Breast epithelium (tissue), 3 donors: ENCODE data around the gene POLDIP2.

Experiments used
- POLR2A ChIP-seq: fragments of 450-650 bp; IDR thresholded peaks from one replicate; pipeline ENCODE4 v1.6.1; 2016; ENCODE audit warnings: antibody characterized with exemption, mild to moderate bottlenecking, moderate library complexity
- POLR2AphosphoS5 ChIP-seq, 3 donors: sonication (generic); formaldehyde crosslinking; IDR thresholded peaks; one replicate each; pipeline ENCODE4 v1.6.1; 2017; ENCODE audit warnings: antibody characterized with exemption in 3 of 3
- TF ChIP-seq, protein P1 (sequence below), 3 donors: fragments of 450-650 bp; IDR thresholded peaks; one replicate each; pipeline ENCODE4 v1.5.1; 2016 to 2017; ENCODE audit warnings: antibody characterized with exemption in 3 of 3, mild to moderate bottlenecking in 3 of 3, moderate library complexity in 3 of 3

- TF ChIP-seq POLR2A (no peak), POLR2AphosphoS5 (IDR thresholded peaks at IDR 0.05) (no peak)
- TF ChIP-seq, protein P1, sequence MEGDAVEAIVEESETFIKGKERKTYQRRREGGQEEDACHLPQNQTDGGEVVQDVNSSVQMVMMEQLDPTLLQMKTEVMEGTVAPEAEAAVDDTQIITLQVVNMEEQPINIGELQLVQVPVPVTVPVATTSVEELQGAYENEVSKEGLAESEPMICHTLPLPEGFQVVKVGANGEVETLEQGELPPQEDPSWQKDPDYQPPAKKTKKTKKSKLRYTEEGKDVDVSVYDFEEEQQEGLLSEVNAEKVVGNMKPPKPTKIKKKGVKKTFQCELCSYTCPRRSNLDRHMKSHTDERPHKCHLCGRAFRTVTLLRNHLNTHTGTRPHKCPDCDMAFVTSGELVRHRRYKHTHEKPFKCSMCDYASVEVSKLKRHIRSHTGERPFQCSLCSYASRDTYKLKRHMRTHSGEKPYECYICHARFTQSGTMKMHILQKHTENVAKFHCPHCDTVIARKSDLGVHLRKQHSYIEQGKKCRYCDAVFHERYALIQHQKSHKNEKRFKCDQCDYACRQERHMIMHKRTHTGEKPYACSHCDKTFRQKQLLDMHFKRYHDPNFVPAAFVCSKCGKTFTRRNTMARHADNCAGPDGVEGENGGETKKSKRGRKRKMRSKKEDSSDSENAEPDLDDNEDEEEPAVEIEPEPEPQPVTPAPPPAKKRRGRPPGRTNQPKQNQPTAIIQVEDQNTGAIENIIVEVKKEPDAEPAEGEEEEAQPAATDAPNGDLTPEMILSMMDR (IDR thresholded peaks at IDR 0.05): no peak
Measured at GRCh38 chr17:28402224-28402630, 44.9 kb upstream of the POLDIP2 start.
